Neural cell (in vitro differentiated cells): ENCODE results near the gene CDH16. TPM values are rescaled to one million over a fixed set of nuclear protein-coding genes. Genes with fewer than 3 reads are reported as not detected.
A peak's percentile ranks its signal among the peaks of the same experiment; 100 is the strongest.

Experiments used
- H2AFZ ChIP-seq: fragments of 200-600, 300-800 bp; sonication (generic), shearing (Covaris generic); 2 replicates; pipeline ENCODE4 v1.6.0; 2014; ENCODE audit warnings: low read depth, mild to moderate bottlenecking, antibody characterized with exemption, low read length, moderate library complexity
- H3F3A ChIP-seq: fragments of 200-600 bp; shearing (Covaris generic); 2 replicates; pipeline ENCODE4 v1.6.1; 2016; ENCODE audit warnings: mild to moderate bottlenecking, moderate library complexity, mixed read lengths, antibody characterized with exemption, low read length; ENCODE audit not compliant: insufficient read depth, poor library complexity, severe bottlenecking
- H3K27ac ChIP-seq: fragments of 200-600, 300-800 bp; sonication (generic), shearing (Covaris generic); 2 replicates; pipeline ENCODE4 v1.5.1; 2014; ENCODE audit warnings: mild to moderate bottlenecking, low read length, moderate library complexity
- H3K27me3 ChIP-seq: fragments of 300-800, 200-600 bp; sonication (generic), shearing (Covaris generic); 2 replicates; pipeline ENCODE4 v1.6.0; 2014; ENCODE audit warnings: mild to moderate bottlenecking, low read depth, low read length, moderate library complexity; ENCODE audit not compliant: insufficient read depth
- H3K36me3 ChIP-seq: fragments of 300-800, 200-600 bp; sonication (generic), shearing (Covaris generic); 2 replicates; pipeline ENCODE4 v1.5.1; 2014; ENCODE audit warnings: mild to moderate bottlenecking, antibody characterized with exemption, low read length, moderate library complexity; ENCODE audit not compliant: insufficient read depth
- H3K4me2 ChIP-seq: fragments of 300-800, 200-600 bp; sonication (generic), shearing (Covaris generic); 2 replicates; pipeline ENCODE4 v1.6.0; 2014; ENCODE audit warnings: mild to moderate bottlenecking, low read length
- H3K4me3 ChIP-seq: fragments of 300-800, 200-600 bp; sonication (generic), shearing (Covaris generic); 2 replicates; pipeline ENCODE4 v1.5.1; 2014; ENCODE audit warnings: mild to moderate bottlenecking, low read length, moderate library complexity
- H3K79me2 ChIP-seq: fragments of 200-600 bp; shearing (Covaris generic); replicated peaks from 2 replicates; pipeline ENCODE4 v1.6.0; 2014; ENCODE audit warnings: mild to moderate bottlenecking, low read length, moderate library complexity; ENCODE audit not compliant: insufficient read depth
- H3K9ac ChIP-seq: fragments of 300-800, 200-600 bp; sonication (generic), shearing (Covaris generic); 2 replicates; pipeline ENCODE4 v1.6.1; 2016; ENCODE audit warnings: mild to moderate bottlenecking, low read length, mixed read lengths
- H3K9me2 ChIP-seq: fragments of 200-600 bp; shearing (Covaris generic); 2 replicates; pipeline ENCODE4 v1.6.1; 2016; ENCODE audit warnings: mild to moderate bottlenecking, low read length, mixed read lengths; ENCODE audit not compliant: insufficient read depth
- H3K9me3 ChIP-seq: fragments of 200-600, 300-800 bp; sonication (generic), shearing (Covaris generic); 2 replicates; pipeline ENCODE4 v1.6.1; 2016; ENCODE audit warnings: mild to moderate bottlenecking, mixed run types, low read length, moderate library complexity, mixed read lengths
- H4K20me1 ChIP-seq: fragments of 200-600 bp; shearing (Covaris generic); 2 replicates; pipeline ENCODE4 v1.6.1; 2016; ENCODE audit warnings: mild to moderate bottlenecking, mixed run types; ENCODE audit not compliant: insufficient read depth
- EP300 ChIP-seq: fragments of 450-650 bp; conservative IDR thresholded peaks from 2 replicates; pipeline ENCODE4 v1.6.1; 2014; ENCODE audit warnings: antibody characterized with exemption, mild to moderate bottlenecking, moderate library complexity; ENCODE audit not compliant: poor library complexity, severe bottlenecking
- EZH2 ChIP-seq: fragments of 200-600, 300-800 bp; shearing (Covaris generic), sonication (generic); IDR thresholded peaks from 2 replicates; pipeline ENCODE4 v1.6.1; 2014; ENCODE audit warnings: antibody characterized with exemption, low read length, borderline replicate concordance, mild to moderate bottlenecking; ENCODE audit not compliant: insufficient read depth, poor library complexity, severe bottlenecking
- MXI1 ChIP-seq: fragments of 450-650 bp; conservative IDR thresholded peaks from 2 replicates; pipeline ENCODE4 v1.6.1; 2014; ENCODE audit warnings: antibody characterized with exemption, mild to moderate bottlenecking; ENCODE audit not compliant: poor library complexity, severe bottlenecking
- POLR2AphosphoS5 ChIP-seq: IDR thresholded peaks from 2 replicates; pipeline ENCODE4 v1.6.1; 2012
- RAD21 ChIP-seq: fragments of 450-650 bp; conservative IDR thresholded peaks from 2 replicates; pipeline ENCODE4 v1.6.1; 2014; ENCODE audit warnings: antibody characterized with exemption, mild to moderate bottlenecking, moderate library complexity
- SMC3 ChIP-seq: fragments of 450-650 bp; conservative IDR thresholded peaks from 2 replicates; pipeline ENCODE4 v1.6.1; 2014; ENCODE audit warnings: antibody characterized with exemption, mild to moderate bottlenecking, moderate library complexity; ENCODE audit not compliant: poor library complexity
- TAF1 ChIP-seq: IDR thresholded peaks from 2 replicates; pipeline ENCODE4 v1.6.1; 2012; ENCODE audit warnings: low read depth
- polyA plus RNA-seq: library from polyadenylated mRNA; depleted of rRNA; stranded (reverse); fragments of >200 nt; gene quantifications from 2 replicates; pipeline ENCODE4 v1.2.3, GENCODE V29; 2014
- TF ChIP-seq, protein P1 (sequence below): fragments of 450-650 bp; IDR thresholded peaks from 2 replicates; pipeline ENCODE4 v1.5.1; 2014; ENCODE audit warnings: antibody characterized with exemption, mild to moderate bottlenecking, moderate library complexity; ENCODE audit not compliant: poor library complexity, severe bottlenecking
- TF ChIP-seq, protein P2 (sequence below): IDR thresholded peaks from 2 replicates; pipeline ENCODE4 v1.6.1; 2012; ENCODE audit warnings: borderline replicate concordance

CDH16 gene
- polyA plus RNA-seq, 1 donor from 2014 or later = not detected

DNA sequence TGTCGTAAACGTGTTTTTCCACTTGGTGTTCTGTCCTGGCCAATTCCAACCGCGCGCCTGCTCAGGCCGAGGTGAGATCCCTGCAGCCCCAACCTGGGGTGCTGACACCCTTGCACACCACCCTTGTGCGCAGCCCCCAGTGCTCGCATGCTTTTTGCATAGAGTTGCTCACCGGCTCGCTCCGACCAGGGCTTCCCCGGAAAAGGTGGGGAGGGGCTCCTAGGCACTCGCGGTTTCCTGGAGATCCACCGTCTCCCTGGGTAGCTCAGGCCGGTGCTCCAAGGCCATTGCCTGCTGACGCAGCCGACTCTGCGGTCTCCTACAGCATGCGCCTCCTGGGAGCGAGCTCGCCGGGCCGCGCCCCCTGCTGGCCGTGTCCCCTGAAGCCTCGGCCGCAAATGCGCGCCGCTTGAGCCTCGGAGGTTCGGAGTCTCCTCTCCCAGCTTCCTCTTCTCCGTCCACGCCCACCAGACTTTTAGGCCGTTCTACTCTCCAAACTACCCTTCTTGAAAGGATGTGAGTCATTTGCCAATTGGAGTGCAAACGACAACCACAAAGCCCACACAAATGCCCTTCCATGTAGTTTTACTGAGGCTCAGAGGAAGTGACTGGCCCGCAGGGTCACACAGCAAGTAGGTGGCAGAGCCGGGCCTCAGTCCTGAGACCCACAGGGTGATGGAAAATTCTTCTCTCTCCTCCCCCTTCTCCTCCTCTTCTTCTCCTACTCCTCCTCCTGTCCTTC is 45.6 kb downstream of the CDH16 start:
- TF ChIP-seq TAF1 (no peak), SMC3 (peak; percentile 73), EZH2 (no peak), EP300 (no peak), MXI1 (peak; percentile 33), RAD21 (peak; percentile 57), POLR2AphosphoS5 (peak; percentile 23)
- TF ChIP-seq, protein P1, sequence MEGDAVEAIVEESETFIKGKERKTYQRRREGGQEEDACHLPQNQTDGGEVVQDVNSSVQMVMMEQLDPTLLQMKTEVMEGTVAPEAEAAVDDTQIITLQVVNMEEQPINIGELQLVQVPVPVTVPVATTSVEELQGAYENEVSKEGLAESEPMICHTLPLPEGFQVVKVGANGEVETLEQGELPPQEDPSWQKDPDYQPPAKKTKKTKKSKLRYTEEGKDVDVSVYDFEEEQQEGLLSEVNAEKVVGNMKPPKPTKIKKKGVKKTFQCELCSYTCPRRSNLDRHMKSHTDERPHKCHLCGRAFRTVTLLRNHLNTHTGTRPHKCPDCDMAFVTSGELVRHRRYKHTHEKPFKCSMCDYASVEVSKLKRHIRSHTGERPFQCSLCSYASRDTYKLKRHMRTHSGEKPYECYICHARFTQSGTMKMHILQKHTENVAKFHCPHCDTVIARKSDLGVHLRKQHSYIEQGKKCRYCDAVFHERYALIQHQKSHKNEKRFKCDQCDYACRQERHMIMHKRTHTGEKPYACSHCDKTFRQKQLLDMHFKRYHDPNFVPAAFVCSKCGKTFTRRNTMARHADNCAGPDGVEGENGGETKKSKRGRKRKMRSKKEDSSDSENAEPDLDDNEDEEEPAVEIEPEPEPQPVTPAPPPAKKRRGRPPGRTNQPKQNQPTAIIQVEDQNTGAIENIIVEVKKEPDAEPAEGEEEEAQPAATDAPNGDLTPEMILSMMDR = peak; percentile 82
- TF ChIP-seq, protein P2, sequence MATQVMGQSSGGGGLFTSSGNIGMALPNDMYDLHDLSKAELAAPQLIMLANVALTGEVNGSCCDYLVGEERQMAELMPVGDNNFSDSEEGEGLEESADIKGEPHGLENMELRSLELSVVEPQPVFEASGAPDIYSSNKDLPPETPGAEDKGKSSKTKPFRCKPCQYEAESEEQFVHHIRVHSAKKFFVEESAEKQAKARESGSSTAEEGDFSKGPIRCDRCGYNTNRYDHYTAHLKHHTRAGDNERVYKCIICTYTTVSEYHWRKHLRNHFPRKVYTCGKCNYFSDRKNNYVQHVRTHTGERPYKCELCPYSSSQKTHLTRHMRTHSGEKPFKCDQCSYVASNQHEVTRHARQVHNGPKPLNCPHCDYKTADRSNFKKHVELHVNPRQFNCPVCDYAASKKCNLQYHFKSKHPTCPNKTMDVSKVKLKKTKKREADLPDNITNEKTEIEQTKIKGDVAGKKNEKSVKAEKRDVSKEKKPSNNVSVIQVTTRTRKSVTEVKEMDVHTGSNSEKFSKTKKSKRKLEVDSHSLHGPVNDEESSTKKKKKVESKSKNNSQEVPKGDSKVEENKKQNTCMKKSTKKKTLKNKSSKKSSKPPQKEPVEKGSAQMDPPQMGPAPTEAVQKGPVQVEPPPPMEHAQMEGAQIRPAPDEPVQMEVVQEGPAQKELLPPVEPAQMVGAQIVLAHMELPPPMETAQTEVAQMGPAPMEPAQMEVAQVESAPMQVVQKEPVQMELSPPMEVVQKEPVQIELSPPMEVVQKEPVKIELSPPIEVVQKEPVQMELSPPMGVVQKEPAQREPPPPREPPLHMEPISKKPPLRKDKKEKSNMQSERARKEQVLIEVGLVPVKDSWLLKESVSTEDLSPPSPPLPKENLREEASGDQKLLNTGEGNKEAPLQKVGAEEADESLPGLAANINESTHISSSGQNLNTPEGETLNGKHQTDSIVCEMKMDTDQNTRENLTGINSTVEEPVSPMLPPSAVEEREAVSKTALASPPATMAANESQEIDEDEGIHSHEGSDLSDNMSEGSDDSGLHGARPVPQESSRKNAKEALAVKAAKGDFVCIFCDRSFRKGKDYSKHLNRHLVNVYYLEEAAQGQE = no peak
- H3K27me3 ChIP-seq = peaks cover 2% of the 10 kb centered on the region
- H3K27ac ChIP-seq = no peak overlapping the region
- H3K4me2 ChIP-seq = peak overlapping the region; percentile 24
- H4K20me1 ChIP-seq = no peaks in the 10 kb centered on the region
- H3K36me3 ChIP-seq = no peaks in the 10 kb centered on the region
- H3K9me3 ChIP-seq = no peaks in the 10 kb centered on the region
- H3K9ac ChIP-seq = peak overlapping the region; percentile 23
- H3F3A ChIP-seq = no peaks in the 10 kb centered on the region
- peak overlapping the region; percentile 58 for H3K4me3 ChIP-seq
- no peaks in the 10 kb centered on the region for H3K79me2 ChIP-seq
- no peaks in the 10 kb centered on the region for H3K9me2 ChIP-seq
- H2AFZ ChIP-seq = peak overlapping the region; percentile 48

DNA sequence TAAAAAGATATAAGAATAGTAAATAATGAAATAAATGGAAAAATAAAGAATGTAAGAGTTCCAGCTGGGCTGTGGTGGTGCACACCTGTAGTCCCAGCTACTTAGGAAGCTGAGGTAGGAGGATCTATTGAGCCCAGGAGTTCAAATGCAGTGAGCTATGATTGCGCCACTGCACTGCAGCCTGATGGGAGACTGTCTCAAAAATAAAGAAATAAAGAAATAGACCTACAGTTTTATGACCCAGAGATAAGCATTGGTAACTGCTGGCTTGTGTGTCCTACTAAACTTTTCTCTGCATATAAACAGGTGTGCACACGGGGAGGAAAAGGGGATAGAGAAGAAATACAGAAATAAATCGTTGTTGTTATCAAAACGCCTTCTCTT is 46.1 kb downstream of the CDH16 start:
- Histone ChIP-seq H3K9me3 (no peaks in the 10 kb centered on the region), H3K9me2 (no peaks in the 10 kb centered on the region), H3K4me2 (no peak overlapping the region), H2AFZ (no peak overlapping the region), H3K9ac (no peak overlapping the region), H4K20me1 (no peaks in the 10 kb centered on the region), H3K36me3 (no peaks in the 10 kb centered on the region), H3K4me3 (peak overlapping the region; percentile 58), H3K27ac (no peak overlapping the region), H3K27me3 (peaks cover 2% of the 10 kb centered on the region), H3K79me2 (no peaks in the 10 kb centered on the region), H3F3A (no peaks in the 10 kb centered on the region)
- TF ChIP-seq TAF1 (no peak), EZH2 (no peak), EP300 (no peak)
- TF ChIP-seq, protein P2 = no peak
